Raji (cell line): ENCODE measurements around the gene RABEP1.

Experiments used
- POLR2A ChIP-seq: IDR thresholded peaks from 2 replicates; pipeline ENCODE4 v1.6.1; 2011; ENCODE audit warnings: low read depth, low read length, control low read depth; ENCODE audit not compliant: insufficient read depth

The RABEP1 gene

GRCh38 chr17:5329784-5330557, 47.9 kb downstream of the RABEP1 start:
- TF ChIP-seq POLR2A = no peak

GRCh38 chr17:5330981-5331380, 48.9 kb downstream of the RABEP1 start:
- TF ChIP-seq POLR2A = no peak

- TF ChIP-seq POLR2A = no peak
Measured at GRCh38 chr17:5331506-5331905, 49.4 kb downstream of the RABEP1 start.

- no peak for TF ChIP-seq POLR2A
Measured at GRCh38 chr17:5344914-5345313, 62.8 kb downstream of the RABEP1 start.

- TF ChIP-seq POLR2A = no peak
Measured at GRCh38 chr17:5352681-5353289, 70.7 kb downstream of the RABEP1 start.

- TF ChIP-seq POLR2A = no peak
Measured at GRCh38 chr17:5354310-5354709, 72.2 kb downstream of the RABEP1 start.

GRCh38 chr17:5354886-5355415, 72.9 kb downstream of the RABEP1 start:
- no peak for TF ChIP-seq POLR2A

GRCh38 chr17:5355421-5356129, 73.5 kb downstream of the RABEP1 start:
- no peak for TF ChIP-seq POLR2A

- no peak for TF ChIP-seq POLR2A
Measured at GRCh38 chr17:5361426-5361825, 79.3 kb downstream of the RABEP1 start.

GRCh38 chr17:5362162-5362811, 80.2 kb downstream of the RABEP1 start:
- no peak for TF ChIP-seq POLR2A

- no peak for TF ChIP-seq POLR2A
Measured at GRCh38 chr17:5364156-5364555, 82.1 kb downstream of the RABEP1 start.

GRCh38 chr17:5364696-5365095, 82.6 kb downstream of the RABEP1 start:
- TF ChIP-seq POLR2A = no peak

GRCh38 chr17:5365831-5366230, 83.7 kb downstream of the RABEP1 start:
- no peak for TF ChIP-seq POLR2A

GRCh38 chr17:5370411-5370810, 88.3 kb downstream of the RABEP1 start:
- TF ChIP-seq POLR2A = no peak

GRCh38 chr17:5373112-5373511, 91.0 kb downstream of the RABEP1 start:
- TF ChIP-seq POLR2A = no peak
